DOHH2 (cell line): Measurements from ENCODE around the gene ZDHHC17.

Experiments
- CTCF ChIP-seq: fragments of 200-600 bp; sonication (generic); IDR thresholded peaks from one replicate; pipeline ENCODE4 v1.5.1; 2014; ENCODE audit warnings: antibody characterized with exemption, mild to moderate bottlenecking, low read depth, low read length; ENCODE audit not compliant: poor library complexity, severe bottlenecking
- EZH2phosphoT487 ChIP-seq: fragments of 200-600 bp; sonication (generic); IDR thresholded peaks from 2 replicates; pipeline ENCODE4 v1.6.1; 2017; ENCODE audit warnings: borderline replicate concordance, mild to moderate bottlenecking, antibody characterized with exemption, low read length, moderate library complexity, mixed read lengths

- TF ChIP-seq CTCF: no peak
- TF ChIP-seq EZH2phosphoT487: no peak
Measured at GRCh38 chr12:76872415-76872814, 108.5 kb downstream of the ZDHHC17 start.
